ENCODE results near the gene EIF3F.

Gene EIF3F

DNA sequence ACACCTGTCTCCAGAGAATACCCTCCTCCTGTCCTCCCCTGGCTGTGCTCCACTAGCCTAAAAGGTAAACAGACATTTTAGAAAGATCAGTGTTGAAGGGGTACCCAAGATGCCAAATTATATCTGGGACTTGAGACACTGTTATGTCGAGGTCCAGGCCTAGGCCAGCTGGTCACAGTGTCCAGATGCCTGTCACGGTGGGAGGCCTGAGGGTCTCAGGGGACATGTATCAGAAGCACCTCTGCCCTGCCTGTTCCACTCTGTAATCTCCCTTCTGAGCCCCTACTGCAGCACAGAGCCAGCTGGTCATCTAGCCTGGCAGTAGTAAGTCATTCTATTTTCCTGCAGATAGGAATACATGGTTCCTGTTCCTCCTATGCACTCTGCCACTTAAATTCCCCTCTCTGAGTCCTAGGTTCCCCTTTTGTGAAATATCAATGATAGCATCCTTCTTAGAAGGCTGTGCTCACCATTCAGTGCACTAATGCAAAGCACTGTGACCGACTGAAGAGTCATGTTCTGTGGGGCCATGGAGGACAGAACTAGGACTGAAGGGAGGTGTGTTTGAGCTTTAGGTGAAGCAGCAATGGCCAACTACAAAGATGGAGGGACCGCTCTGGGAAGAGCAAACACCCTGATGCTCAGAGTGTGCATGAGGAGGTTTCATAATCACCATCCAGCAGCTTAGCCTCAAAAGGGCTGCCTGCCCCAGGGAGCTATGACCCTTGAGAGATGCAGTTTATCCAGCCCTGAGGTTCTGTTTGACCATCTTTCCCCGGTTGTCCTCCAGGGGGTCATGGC, 49.1 kb downstream of the EIF3F start:
- TF ChIP-seq POLR2AphosphoS5 (IDR thresholded peaks at IDR 0.05; ENCODE audit: low read depth, low read length), result no peak
- TF ChIP-seq SIN3A (IDR thresholded peaks at IDR 0.05; ENCODE audit: borderline replicate concordance, insufficient read depth, low read length), result no peak
- no peak for TF ChIP-seq FOXP2 (optimal IDR thresholded peaks at IDR 0.05; ENCODE audit: borderline replicate concordance, extremely low read depth, extremely low read length, insufficient read depth)

DNA sequence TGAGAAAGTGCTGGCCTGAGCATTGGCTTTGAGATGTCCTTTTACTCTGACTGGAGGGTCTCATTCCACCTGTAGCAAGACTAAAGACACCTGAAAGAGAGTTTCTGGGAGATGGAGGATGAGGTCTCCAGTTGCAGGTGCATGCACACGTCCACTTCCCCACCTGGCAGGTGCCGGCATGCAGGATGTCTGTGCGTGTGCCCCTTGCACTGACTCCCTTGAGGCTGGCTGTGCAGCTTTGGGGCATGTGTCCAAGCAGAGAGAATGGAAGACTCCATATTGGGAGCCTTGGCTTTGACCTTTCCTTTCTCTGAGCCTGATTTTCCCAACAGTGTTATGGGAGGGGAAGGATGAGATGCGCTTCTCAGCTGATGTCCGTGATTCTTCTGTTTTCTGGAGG, 49.8 kb downstream of the EIF3F start:
- TF ChIP-seq SIN3A (IDR thresholded peaks at IDR 0.05; ENCODE audit: borderline replicate concordance, insufficient read depth, low read length) (no peak), FOXP2 (optimal IDR thresholded peaks at IDR 0.05; ENCODE audit: borderline replicate concordance, extremely low read depth, extremely low read length, insufficient read depth) (no peak), POLR2AphosphoS5 (IDR thresholded peaks at IDR 0.05; ENCODE audit: low read depth, low read length) (no peak), TAF1 (IDR thresholded peaks at IDR 0.05; ENCODE audit: borderline replicate concordance, insufficient read depth, low read length) (no peak), REST (IDR thresholded peaks at IDR 0.05; ENCODE audit: insufficient read depth in 1 of 2, low read depth in 2 of 2, low read length in 2 of 2) (no peak)

DNA sequence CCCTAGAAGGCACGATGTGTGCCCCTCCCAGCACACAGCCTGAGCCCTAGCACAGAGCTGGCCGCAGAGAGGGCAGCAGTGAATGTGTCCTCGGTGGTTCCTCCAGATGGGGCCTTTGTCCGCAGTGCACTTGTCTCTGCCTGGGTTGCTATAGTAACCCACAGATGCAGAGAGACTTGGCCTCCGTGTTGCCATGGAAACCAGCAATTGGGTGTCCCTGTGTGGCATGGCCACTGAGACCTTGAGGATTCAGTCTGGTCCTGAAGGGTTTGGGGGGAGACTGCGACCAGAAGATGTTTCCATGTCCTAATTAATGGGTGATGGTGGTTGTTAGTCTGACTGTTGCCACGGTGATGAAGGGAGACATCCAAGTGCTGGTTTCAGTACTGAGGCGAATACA, 51.3 kb downstream of the EIF3F start:
- TF ChIP-seq SIN3A (IDR thresholded peaks at IDR 0.05; ENCODE audit: borderline replicate concordance, insufficient read depth, low read length), result no peak
- no peak for TF ChIP-seq TAF1 (IDR thresholded peaks at IDR 0.05; ENCODE audit: borderline replicate concordance, insufficient read depth, low read length)
- TF ChIP-seq REST (IDR thresholded peaks at IDR 0.05; ENCODE audit: insufficient read depth in 1 of 2, low read depth in 2 of 2, low read length in 2 of 2), result no peak
- TF ChIP-seq FOXP2 (optimal IDR thresholded peaks at IDR 0.05; ENCODE audit: borderline replicate concordance, extremely low read depth, extremely low read length, insufficient read depth), result no peak
- TF ChIP-seq POLR2AphosphoS5 (IDR thresholded peaks at IDR 0.05; ENCODE audit: low read depth, low read length), result no peak

GRCh38 chr11:8038811-8039529, 51.8 kb downstream of the EIF3F start:
- TF ChIP-seq REST (IDR thresholded peaks at IDR 0.05; ENCODE audit: insufficient read depth in 1 of 2, low read depth in 2 of 2, low read length in 2 of 2) (no peak), TAF1 (IDR thresholded peaks at IDR 0.05; ENCODE audit: borderline replicate concordance, insufficient read depth, low read length) (no peak), POLR2AphosphoS5 (IDR thresholded peaks at IDR 0.05; ENCODE audit: low read depth, low read length) (no peak), FOXP2 (optimal IDR thresholded peaks at IDR 0.05; ENCODE audit: borderline replicate concordance, extremely low read depth, extremely low read length, insufficient read depth) (no peak), SIN3A (IDR thresholded peaks at IDR 0.05; ENCODE audit: borderline replicate concordance, insufficient read depth, low read length) (no peak)

DNA sequence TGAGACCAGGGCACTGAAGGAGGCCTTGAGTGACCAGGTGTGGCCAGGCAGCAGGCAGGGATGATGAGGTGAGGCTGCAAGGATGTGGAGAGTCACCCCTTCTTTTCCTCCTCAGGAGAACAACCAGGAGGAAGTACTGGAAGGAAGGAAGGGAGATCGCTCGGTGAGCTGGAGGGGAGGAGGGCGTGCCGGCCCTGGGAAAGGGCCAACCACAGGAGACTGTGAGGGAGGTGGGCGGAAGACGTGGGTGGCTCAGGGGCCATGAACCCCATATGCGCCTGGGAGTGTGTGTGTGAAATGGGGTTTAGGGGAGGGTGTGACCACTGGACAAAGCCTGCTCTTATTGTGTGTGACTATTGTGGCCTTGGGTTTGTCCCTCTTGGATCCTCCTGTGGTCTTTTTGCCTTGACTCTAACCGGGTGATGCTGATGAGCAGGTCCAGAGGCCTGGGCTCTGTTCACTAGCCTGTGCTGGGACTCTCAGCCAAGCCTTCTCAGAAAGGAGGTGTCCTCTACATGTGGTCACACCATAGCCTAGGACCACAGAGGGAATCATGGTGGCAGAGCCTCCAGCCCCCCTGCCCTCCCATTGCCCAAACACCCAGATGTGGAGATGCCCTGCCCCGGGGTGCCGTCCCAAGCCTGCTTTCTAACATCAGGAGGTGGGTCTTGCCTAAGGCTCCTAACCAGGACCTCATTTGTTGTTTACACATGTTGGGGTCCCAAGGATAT, 52.6 kb downstream of the EIF3F start:
- TF ChIP-seq REST (IDR thresholded peaks at IDR 0.05; ENCODE audit: insufficient read depth in 1 of 2, low read depth in 2 of 2, low read length in 2 of 2), result no peak
- TF ChIP-seq SIN3A (IDR thresholded peaks at IDR 0.05; ENCODE audit: borderline replicate concordance, insufficient read depth, low read length), result no peak
- TF ChIP-seq TAF1 (IDR thresholded peaks at IDR 0.05; ENCODE audit: borderline replicate concordance, insufficient read depth, low read length), result no peak
- TF ChIP-seq POLR2AphosphoS5 (IDR thresholded peaks at IDR 0.05; ENCODE audit: low read depth, low read length), result no peak

All from PFSK-1 (cell line).